Psoas muscle (tissue), 8 donors: ENCODE measurements around the gene SLC24A4. TPM values are rescaled to one million over a fixed set of nuclear protein-coding genes. Genes with fewer than 3 reads are reported as not detected.

Source experiments
- ATAC-seq, 4 donors: fragments of 200-7000 bp; cut with Tn5 transposase; one replicate each; pipeline ENCODE4 v1.9.1; 2020; ENCODE audit warnings: moderate library complexity in 3 of 4, mild to moderate bottlenecking in 2 of 4
- DNase-seq, 2 donors: peaks; one replicate each; pipeline ENCODE4 v3.0.0-alpha.2; 2020
- H3K27ac ChIP-seq: fragments of 200-600 bp; one replicate; pipeline ENCODE4 v1.8.0; 2022
- H3K27me3 ChIP-seq, 3 donors: fragments of 200-600 bp in 1 of 3; one replicate each; pipeline versions ENCODE4 v1.6.1 to v1.8.0; 2013 to 2022; ENCODE audit warnings: low read length in 2 of 3, mild to moderate bottlenecking in 2 of 3, moderate library complexity in 1 of 3; ENCODE audit not compliant: insufficient read depth in 3 of 3
- H3K36me3 ChIP-seq, 2 donors: fragments of 200-600 bp in 1 of 2; one replicate each; pipeline versions ENCODE4 v1.6.1 to v1.8.0; 2013 to 2022; ENCODE audit warnings: low read depth in 1 of 2, mild to moderate bottlenecking in 1 of 2, moderate library complexity in 1 of 2; ENCODE audit not compliant: insufficient read depth in 1 of 2
- H3K4me1 ChIP-seq: fragments of 200-600 bp; one replicate; pipeline ENCODE4 v1.8.0; 2022
- H3K4me3 ChIP-seq: fragments of 200-600 bp; one replicate; pipeline ENCODE4 v1.8.0; 2022; ENCODE audit warnings: mild to moderate bottlenecking
- H3K9me3 ChIP-seq: fragments of 200-600 bp; one replicate; pipeline ENCODE4 v1.8.0; 2022
- WGBS, 3 donors: extraction: QIAGEN DNeasy Blood & Tissue Kit; methylation state at CpG; one replicate each; pipeline versions ENCODE4 v1.1.6 to v1.1.7; 2013; 5-methylcytosine and 5-hydroxymethylcytosine counted together
- intact Hi-C, 2 donors: fragments of 100-400 bp; cut with DNase I; formaldehyde crosslinking; loops; one replicate each; pipeline versions ENCODE4 v1.11.0 to v1.14.2; 2022
- polyA plus RNA-seq, 3 donors: library from polyadenylated mRNA; stranded (reverse); fragments of 200-250 nt; gene quantifications; one replicate each; pipeline ENCODE4 v1.2.3, GENCODE V29; 2013
- total RNA-seq, 4 donors: library from RNA; stranded (reverse); fragmentation: NEBNext Ultra II Directional in 2 of 4; extraction: Animal tissue kit (Norgen Biotek cat#: 25700) in 2 of 4; gene quantifications; one replicate each; pipeline versions ENCODE4 v1.2.1 to v1.2.4, GENCODE V29; 2021 to 2023
- TF ChIP-seq, protein P1 (sequence below): fragments of 200-600 bp; IDR thresholded peaks from one replicate; pipeline ENCODE4 v1.8.0; 2022; ENCODE audit warnings: antibody characterized with exemption
- donor health status: healthy with polysubstance abuse.
- donor health status: DM: no; HTN: no; CAD: no; lungs with moderate emphysema.
- donor health status: Bipolar disorder and iron deficiency.
- donor health status: healthy.
- donor health status: DM: yes; HTN: yes; CAD: no.
- donor health status: DM: no; HTN: no; CAD: no.
- donor health status: DM: no; HTN: no; CAD: no.
- donor health status: DM: yes; HTN: yes; CAD: no.

Gene SLC24A4
- total and polyA plus RNA-seq, 7 donors = 0.21 to 2.3 (median 0.34) TPM

DNA sequence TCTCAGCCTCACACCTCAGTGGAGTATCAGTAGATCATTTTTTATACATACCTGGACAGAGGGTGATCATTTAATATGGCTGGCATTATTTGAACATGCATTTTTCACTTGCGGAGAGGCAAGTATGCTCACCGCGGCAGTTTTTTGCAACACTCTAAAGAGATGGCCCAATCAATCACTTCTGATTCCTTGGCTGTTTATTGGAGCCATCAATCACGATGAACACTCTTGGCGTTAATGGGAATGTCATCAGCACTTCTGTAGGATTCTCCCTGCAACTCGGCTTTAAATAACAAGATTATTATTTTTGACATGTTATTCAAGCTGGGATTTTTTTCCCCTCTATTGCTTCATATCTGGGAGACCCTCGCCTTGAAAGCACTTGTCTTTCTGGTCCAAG, 46.9 kb upstream of the SLC24A4 start:
- Histone ChIP-seq H3K27ac (no peak overlapping the region), H3K36me3 (no peaks in the 10 kb centered on the region), H3K4me1 (no peaks in the 10 kb centered on the region), H3K4me3 (no peak overlapping the region), H3K9me3 (no peaks in the 10 kb centered on the region), H3K27me3 (no peaks in the 10 kb centered on the region)
- intact Hi-C loops = no loop called here
- no peak for DNase-seq
- TF ChIP-seq, protein P1, sequence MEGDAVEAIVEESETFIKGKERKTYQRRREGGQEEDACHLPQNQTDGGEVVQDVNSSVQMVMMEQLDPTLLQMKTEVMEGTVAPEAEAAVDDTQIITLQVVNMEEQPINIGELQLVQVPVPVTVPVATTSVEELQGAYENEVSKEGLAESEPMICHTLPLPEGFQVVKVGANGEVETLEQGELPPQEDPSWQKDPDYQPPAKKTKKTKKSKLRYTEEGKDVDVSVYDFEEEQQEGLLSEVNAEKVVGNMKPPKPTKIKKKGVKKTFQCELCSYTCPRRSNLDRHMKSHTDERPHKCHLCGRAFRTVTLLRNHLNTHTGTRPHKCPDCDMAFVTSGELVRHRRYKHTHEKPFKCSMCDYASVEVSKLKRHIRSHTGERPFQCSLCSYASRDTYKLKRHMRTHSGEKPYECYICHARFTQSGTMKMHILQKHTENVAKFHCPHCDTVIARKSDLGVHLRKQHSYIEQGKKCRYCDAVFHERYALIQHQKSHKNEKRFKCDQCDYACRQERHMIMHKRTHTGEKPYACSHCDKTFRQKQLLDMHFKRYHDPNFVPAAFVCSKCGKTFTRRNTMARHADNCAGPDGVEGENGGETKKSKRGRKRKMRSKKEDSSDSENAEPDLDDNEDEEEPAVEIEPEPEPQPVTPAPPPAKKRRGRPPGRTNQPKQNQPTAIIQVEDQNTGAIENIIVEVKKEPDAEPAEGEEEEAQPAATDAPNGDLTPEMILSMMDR = no peak
- WGBS, 3 donors = 86 to 89% (median 88%) methylated on average over 7 of the region's 7 CpGs
- ATAC-seq = no peak

DNA sequence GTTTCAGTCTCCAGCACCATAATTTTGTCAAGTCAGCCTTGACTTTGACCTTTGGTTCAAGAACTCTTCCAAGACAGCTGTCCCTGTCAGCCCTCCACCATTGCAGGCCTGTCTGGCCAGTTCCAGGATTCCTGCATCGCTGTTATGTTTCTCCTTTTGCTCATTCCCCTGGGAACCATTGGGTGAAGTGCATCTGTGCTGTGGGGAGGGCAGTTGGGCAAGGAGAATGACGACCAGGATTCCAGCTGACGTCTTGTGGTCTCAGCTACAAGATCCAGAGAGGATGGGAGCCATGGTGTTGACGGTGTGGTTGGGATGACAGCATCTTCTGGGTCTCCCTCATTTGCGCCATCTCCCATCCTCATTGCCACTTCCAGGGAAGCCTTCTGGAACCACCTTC, 45.9 kb upstream of the SLC24A4 start:
- H3K27me3 ChIP-seq = no peaks in the 10 kb centered on the region
- H3K4me1 ChIP-seq = no peaks in the 10 kb centered on the region
- H3K36me3 ChIP-seq = no peaks in the 10 kb centered on the region
- H3K4me3 ChIP-seq = no peak overlapping the region
- H3K9me3 ChIP-seq = no peaks in the 10 kb centered on the region
- TF ChIP-seq, protein P1 = no peak
- ATAC-seq (no peak), DNase-seq (no peak)
- intact Hi-C loops = no loop called here
- no peak overlapping the region for H3K27ac ChIP-seq
- WGBS, 3 donors = 44 to 67% (median 66%) methylated on average over 5 of the region's 5 CpGs

DNA sequence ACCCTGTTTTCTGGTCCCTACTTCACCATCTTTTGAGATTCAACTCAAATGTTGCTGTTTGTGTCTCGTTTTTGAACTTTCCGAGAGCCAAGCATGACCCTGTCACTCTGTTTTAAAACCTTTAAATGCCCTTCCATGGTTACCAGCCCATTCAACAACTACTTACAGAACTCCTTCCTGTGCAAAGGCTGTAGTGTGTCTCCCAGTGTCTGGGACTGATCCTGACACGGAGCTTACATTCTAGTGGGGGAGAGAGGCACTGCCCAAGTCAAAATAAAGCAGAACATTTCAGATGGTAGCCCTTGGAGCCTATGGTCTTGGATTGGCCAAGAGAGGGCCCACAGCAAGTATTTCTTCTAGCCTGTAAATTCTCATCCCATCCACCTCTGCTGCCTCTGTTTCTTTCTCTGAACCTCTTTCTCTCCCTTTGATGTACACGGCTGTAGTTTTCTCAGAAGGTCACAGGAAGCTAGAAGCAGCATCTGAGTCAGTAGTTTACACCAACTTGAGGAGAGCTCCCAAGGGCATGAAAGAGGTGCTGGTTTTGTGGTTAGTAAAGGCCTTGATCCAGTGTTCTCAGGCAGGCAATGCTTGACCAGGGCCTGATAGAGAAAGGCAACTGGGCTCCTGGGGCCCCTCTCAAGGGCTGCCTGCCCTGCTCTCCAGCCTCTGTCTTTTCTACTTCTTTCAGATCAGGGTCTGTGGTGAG, 42.3 kb upstream of the SLC24A4 start:
- no peak for ATAC-seq
- Histone ChIP-seq H3K9me3 (peaks cover 3% of the 10 kb centered on the region), H3K4me1 (no peaks in the 10 kb centered on the region), H3K4me3 (no peak overlapping the region), H3K27me3 (no peaks in the 10 kb centered on the region), H3K36me3 (no peaks in the 10 kb centered on the region), H3K27ac (no peak overlapping the region)
- intact Hi-C loops = no loop called here
- TF ChIP-seq, protein P1 = no peak
- no peak for DNase-seq
- 76 to 79% (median 79%) methylated on average over 4 of the region's 4 CpGs for WGBS, 3 donors

DNA sequence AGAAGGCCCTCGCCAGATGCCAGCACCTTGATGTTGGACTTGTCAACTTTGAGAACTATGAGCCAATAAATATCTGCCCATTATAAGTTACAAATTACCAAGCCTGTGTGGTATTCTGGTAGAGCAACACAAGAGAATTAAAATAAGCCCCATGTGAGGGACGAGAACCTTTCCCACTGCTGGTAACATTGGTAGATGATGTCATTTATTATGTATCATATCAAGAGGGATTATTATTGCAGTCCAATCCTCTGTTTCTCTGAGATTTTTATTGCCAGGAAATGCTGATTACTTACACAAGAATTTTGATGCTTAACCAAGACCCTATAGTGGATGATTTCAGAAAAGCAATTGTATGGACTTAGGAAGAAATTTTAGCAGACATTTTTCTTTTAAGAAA, 40.3 kb upstream of the SLC24A4 start:
- Histone ChIP-seq H3K36me3 (no peaks in the 10 kb centered on the region), H3K9me3 (peaks cover 3% of the 10 kb centered on the region), H3K27ac (no peak overlapping the region), H3K4me1 (no peaks in the 10 kb centered on the region), H3K4me3 (no peak overlapping the region), H3K27me3 (no peaks in the 10 kb centered on the region)
- WGBS, 3 donors = 85 to 90% (median 90%) methylated on average over 2 of the region's 2 CpGs
- no peak for ATAC-seq
- no peak for DNase-seq
- intact Hi-C loops = no loop called here
- TF ChIP-seq, protein P1 = no peak

DNA sequence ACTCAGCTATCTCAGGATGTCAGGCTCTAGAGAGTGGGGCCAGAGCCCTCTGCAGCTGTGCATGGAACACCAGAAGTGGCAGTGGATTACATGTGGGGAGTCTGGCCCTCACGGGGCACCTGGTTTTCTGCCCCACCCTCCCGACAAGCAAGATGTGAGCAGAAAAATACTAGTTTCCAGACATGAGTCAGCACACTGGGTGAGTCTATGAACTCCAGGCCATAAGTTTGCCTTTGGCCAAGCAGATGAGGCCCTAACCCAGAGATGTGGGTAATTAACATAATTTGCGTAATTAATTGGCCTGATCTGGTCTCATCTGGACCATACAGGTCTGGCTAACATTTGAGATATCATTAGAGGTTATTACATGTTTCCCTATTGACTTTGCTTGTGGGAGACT, 37.7 kb upstream of the SLC24A4 start:
- Histone ChIP-seq H3K4me1 (no peaks in the 10 kb centered on the region), H3K27ac (no peak overlapping the region), H3K9me3 (peaks cover 3% of the 10 kb centered on the region), H3K27me3 (no peaks in the 10 kb centered on the region), H3K4me3 (no peak overlapping the region), H3K36me3 (no peaks in the 10 kb centered on the region)
- DNase-seq (no peak), ATAC-seq (no peak)
- TF ChIP-seq, protein P1 = no peak
- intact Hi-C loops = no loop called here
- 78 to 87% (median 82%) methylated on average over 3 of the region's 3 CpGs for WGBS, 3 donors
